OCI-LY3 (cell line): Measurements from ENCODE around the gene NEMP2.

Source experiments
- EZH2phosphoT487 ChIP-seq: fragments of 200-600 bp; shearing (Covaris generic); IDR thresholded peaks from 2 replicates; pipeline ENCODE4 v1.6.1; 2018; ENCODE audit warnings: antibody characterized with exemption, mixed run types, low read depth
- TF ChIP-seq, protein P1 (sequence below): fragments of 200-600, 300-600 bp; sonication (generic); IDR thresholded peaks from 2 replicates; pipeline ENCODE4 v1.5.1; 2014; ENCODE audit warnings: antibody characterized with exemption, low read length, low read depth

DNA sequence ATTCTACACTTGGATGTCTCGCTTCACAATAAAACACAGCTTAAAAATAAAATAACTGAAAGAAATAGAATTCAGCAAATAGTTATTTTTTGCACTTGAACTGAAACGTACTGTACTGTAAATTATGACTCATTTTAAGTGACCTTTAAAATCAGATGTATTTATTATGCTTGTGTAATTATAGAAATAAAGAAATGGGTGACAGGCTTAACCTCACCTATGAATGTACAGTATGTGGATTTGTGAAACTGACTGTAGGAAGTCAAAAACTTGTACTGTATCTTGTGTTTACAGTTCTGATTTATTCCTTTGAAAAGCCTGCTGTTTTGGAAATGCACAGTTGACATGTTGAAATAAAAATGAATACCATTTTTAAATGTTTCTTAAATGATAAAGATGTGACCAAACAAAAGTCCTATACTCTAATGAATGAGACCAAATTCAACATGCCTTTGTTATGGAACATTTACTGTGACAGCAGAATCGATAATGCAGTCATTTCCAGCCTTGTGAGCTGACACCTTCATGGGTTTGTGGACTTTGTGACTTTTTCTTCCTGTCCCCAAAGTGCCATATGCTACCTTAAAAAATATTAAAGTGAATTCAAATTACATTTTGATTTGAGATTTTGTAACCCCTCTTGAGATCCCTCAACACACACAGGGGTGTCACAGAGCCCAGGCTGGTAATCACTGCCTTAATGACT, 32.7 kb downstream of the NEMP2 start:
- TF ChIP-seq, protein P1, sequence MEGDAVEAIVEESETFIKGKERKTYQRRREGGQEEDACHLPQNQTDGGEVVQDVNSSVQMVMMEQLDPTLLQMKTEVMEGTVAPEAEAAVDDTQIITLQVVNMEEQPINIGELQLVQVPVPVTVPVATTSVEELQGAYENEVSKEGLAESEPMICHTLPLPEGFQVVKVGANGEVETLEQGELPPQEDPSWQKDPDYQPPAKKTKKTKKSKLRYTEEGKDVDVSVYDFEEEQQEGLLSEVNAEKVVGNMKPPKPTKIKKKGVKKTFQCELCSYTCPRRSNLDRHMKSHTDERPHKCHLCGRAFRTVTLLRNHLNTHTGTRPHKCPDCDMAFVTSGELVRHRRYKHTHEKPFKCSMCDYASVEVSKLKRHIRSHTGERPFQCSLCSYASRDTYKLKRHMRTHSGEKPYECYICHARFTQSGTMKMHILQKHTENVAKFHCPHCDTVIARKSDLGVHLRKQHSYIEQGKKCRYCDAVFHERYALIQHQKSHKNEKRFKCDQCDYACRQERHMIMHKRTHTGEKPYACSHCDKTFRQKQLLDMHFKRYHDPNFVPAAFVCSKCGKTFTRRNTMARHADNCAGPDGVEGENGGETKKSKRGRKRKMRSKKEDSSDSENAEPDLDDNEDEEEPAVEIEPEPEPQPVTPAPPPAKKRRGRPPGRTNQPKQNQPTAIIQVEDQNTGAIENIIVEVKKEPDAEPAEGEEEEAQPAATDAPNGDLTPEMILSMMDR, result no peak
- TF ChIP-seq EZH2phosphoT487, result no peak
